GM21423 (cell line): ENCODE data around the gene ZNF664.

ENCODE experiments used
- ATAC-seq: cut with Tn5 transposase; IDR thresholded peaks from one replicate; pipeline ENCODE4 v1.9.1; 2021; ENCODE audit warnings: mild to moderate bottlenecking, moderate library complexity; ENCODE audit not compliant: unreplicated experiment

ZNF664 gene

DNA sequence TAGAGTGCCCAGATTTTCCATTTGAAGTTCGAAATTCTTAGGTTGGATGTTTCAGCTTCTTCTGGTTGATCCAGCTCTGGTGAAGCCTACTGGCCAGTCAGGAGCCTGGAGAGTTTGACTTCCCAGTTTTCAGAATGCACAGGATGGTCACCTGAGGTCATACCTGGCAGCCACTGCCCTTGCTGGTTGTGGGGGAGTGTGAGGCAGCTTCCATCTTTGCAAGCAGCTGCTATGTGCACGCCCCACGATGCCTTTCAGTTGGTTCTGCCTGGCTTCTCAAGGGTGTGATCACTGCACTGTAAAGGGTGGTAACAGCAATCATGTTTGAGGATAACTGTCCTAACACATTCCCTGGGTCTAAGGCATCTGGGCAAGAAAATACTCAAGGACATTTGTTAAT is 15.8 kb upstream of the ZNF664 start:
- ATAC-seq, result no peak

DNA sequence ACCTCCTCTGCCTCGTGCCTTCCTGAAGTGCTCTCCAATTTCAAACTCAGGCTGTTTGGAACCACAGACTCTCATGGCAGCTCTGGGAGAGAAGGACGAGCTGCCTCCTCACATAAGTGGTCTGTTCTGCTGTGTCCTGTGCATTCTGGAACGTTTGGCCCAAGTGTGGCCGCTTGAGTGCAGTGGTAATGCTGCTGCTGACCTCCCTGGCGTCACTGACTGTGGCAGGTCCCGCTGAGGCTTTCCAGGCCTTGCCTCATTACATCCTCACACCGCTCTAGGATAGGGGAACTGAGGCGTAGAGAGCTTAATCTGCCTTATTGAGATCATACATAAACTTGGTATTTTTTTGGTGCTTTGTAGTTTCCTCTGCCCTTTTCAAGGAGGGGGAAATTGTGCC is 14.6 kb upstream of the ZNF664 start:
- no peak for ATAC-seq

DNA sequence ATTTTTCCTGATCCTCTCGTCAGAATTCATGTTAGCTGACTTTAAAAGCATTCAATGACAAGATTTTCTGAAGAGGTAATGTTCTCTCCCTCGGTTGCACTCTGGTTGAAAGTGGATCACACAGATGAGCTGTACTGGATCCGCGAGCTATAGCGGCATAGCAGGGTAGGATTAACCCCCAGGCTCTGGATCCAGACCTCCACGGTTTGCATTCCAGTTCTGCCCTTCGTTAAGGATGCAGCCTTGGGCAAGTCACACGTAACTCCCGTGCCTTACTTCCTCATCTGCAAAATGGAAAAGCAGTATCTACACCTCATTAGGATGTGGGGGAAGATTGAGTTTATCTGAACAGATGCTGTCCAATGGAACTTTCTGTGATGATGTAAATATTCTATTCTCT is 14.1 kb upstream of the ZNF664 start:
- no peak for ATAC-seq

DNA sequence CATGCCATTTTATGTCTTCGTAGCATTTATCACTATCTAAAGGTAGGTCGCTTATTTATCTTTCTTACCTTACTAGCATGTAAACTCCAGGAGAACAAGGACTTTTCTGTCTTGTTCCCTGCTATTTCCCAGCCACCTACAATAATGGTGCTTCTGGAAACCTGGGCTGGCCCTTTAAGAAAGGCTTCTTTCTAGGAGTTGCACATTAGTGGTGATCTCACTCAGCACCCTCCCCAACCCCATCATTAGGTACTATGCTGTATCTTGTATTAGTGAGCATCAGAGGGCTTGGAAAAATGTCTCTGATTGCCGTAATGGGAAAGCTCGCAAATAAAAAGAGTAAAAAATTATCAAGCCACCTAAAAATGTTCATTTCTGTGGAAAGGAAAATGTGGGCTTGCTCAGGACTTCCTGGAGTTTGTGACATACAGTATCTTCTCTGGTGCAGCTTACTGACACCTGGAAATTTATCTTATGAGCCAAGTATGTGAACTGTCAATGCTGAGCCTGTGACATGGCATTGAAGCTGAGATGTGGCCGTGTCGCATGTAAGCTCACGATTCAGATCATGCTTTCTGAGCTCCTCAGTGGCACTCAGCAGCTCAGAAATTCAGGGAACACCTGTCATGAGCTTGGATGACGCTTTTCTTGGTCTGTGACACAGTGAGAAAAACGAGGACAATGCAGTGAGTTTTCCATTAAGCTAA is 12.8 kb upstream of the ZNF664 start:
- ATAC-seq, result no peak

DNA sequence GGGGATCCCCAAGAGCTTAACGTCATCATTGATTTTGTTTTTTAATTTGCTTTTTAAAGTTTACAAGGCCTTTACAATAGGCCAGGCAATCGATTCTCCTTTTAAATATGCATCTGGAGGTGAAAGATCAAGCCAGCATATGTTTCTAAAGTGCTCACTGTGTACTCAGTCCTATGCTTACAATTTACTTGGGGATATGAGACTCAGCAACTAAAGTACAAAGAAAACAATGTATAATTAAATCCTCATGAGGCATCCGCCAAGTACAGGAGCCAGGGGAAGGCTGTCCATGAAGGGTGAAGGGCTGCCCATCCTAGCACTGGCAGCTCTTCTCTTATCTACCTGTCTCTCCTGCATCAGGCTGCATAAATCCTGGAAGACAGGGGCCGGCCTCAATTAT is 12.2 kb upstream of the ZNF664 start:
- ATAC-seq, result no peak

DNA sequence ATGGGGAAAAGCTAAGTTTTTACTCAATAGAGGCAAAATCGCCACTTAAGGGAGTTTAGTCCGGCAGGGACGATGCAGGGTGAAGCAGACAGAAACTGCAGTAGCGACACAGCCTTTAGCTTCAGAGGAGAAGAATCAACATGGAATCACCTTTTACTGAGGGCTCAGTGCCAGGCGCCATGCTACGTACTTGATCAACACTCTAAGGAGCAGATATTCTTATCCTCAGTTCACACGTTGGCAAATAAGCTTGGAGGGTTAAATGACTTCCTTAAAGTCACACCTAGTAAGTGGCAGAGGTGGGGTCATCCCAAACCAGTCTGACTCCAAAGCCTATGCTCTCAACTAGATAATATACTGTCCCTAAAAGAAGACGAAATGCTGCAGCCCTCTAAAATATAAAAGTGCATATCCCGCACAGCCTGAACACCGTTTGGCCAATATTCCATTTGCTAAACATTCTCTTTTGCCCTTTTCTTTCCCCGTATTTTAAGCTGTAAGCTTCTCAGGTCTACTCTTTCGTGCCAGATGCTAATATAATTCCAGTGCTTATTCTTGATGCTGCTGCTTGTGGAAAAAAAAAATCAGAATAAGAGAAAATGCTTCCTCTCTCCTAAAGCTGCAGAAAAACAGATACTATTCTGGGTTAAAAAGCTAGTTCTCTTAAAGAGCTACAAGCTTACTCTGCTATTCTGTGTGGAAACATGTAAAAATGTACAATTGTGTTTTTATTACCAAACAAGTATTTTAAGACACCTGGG is 11.2 kb upstream of the ZNF664 start:
- ATAC-seq, result no peak

DNA sequence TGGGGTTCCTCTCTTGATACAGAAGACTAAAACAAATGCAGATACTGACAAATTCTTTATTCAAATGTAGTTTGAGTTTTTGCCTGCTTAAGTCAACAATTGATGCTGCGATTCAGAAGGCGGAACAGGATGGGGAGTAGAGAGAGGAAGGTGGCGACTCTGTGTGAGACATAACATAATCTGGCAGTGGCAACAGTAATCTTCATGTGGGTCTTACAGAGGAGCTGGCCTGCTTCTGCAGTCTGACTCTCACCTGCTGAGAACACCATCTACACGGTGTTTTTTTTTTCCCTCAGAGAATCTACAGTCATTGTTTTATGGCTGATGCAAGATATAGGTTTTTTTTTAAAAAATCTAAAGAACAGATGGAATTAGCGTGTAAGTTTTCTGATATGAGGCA is 10.5 kb upstream of the ZNF664 start:
- ATAC-seq, result no peak

DNA sequence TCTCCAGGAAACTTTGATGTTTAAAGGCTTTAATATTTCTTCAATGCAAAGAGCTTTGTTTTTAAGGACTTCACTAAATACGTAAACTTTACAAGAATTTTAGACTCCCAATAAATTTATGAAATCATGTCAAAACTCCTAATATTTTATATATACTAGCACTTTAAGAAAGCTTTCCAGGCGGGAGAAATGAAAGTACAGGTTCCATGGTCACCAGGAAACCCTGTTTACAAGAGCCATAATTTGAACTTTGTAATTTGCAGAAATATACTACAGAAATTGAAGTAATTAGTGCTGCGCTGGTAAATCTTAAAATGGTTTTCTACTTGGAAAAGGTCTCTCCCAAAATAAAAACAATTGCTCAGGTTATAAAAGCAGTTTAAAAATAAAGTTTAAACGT is 9.2 kb upstream of the ZNF664 start:
- no peak for ATAC-seq

DNA sequence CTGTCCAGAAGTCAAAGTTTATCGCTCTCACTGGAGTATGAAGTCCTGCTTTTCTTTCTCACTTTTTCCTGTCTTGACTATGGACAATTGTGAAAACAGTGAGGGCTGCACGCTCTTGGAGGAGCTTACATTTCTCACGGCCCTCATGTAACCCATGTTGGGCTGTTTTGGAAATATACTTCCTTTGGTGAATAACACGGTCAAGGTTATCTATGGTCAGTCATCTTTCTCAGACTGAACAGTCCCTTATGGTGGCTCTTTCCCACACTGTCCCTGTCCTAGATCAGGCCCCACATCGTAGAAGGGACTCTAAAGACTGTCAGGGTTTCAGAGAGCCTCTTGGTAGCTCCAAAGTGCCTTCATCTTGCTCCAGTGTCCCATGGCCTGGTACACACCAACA is 7.6 kb upstream of the ZNF664 start:
- no peak for ATAC-seq

DNA sequence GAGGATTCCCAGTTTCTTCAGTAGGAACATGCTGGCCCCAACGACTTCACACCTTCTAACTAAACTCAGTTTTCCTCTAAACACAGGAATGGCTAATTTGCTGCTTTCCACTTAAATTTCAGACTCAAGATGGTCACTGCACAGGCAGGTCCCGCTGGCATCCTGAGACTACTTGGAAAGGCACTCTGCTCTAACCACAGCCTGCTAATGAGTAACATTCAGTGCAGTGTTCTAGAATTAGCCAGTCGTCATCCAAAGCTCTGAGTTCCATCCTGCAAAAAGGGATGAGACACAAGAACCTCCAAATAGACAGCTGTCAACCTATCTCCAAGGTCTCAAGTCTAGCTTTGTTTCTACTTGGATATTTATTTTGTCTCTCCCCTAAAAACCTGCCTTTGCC is 6.4 kb upstream of the ZNF664 start:
- no peak for ATAC-seq

DNA sequence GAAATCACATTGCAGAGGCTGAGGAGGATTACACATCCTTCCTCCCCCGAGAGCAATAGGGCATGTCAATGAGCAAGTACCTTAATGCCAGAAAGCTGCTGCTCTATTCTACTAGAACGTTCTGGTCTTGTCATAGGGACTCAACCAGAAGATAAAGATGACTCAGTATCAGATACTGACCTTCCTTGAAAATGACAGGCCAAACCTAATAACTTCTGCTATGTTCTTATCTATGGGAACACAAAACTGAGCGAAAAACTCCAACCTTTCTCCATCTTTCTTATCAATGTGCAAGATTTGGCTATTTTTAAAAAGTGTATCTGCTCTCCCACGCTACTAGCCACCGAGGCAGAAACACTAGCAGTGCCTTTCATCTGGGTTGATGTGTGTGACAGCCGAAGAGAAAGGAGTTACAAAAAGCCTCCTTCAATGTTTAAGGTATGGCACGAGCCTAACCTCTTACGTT is 5.9 kb upstream of the ZNF664 start:
- ATAC-seq, result no peak

DNA sequence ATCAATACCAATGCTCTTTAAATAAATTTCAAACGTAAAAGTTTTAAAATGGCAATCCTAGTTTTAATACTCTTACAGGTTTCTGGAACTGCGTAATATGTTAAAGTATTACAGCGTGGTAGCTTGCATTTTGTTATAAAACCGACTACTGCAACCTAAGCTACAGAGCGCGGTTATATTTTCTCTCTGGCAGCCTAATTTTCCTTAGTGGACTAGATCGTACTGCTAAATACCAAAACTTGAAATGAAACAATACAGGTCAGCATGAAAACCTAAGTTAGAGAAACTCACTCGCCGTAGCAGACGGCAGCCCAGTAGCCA is 1.6 kb upstream of the ZNF664 start:
- no peak for ATAC-seq

DNA sequence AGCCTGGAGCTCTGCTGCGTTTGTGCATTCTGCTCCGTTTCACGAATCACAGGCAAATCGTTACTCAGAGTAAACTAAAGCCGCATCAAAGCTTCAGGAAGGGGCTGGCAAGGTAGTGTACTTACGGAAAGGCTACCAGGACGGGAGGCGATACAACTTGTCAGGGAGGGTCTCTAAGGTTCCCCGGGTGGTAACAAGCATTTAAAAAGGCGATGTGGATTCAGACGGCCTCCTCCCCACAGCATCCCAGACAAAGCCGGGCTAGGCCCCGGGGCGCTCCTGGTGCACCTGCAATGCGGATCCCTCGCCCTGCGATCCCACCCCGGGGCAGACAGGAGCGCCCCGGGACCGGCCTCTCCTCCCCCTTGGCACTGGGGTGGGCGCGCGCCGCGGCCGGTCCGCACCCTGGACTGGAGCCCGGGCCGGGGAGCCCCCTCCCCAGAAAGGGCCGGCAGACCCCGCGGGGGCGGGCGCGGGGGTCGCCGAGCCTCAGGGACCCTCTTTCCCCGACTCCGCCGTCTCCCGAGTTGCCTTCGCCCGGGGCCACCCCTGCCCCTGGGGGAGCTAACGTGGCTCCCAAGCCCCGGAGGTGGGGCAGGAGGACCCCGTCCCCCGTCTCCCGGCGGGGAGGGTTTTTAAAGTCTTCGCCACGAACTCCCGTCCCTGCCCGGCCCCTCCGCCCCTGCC is 1.1 kb upstream of the ZNF664 start:
- ATAC-seq, result peak; percentile 5

DNA sequence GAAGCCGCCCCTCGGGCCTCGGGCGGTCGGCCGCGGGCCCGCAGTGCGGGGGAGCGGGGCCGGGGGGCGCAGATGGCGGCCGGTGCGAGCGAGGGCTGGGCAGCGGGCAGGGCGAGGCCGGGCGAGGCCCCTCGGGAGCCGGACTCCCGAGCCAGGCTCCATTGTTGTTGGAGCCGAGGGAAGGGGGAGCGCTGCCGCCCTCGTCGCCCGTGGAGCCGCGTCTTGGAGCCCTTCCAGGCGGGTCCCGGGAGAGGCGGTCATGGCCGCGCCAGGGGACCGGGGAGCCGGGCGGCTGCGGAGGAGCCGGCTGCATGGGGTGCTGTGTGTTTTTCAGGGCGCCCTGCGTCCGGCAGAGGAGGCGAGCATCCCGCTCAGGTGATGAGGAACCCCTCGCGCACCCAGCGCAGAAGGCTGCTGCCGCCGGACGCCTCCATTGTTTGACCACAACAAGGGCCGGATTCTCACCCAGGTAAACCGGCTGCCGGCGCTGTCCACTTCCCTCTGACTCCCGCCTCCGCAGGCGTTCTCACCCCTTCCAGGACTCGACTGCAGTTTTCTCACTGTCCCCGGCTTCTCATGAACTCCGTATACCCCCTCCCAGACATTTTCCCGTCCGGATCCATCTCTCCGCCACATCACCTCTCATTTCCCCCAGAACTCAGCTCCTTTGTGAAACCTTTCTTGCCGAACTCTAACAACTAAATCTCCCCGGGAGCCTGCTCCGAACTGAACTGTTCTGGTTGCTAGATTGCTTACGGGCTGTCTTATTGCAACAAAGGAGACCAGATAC is 732 bp downstream of the ZNF664 start:
- peak; percentile 13 for ATAC-seq

DNA sequence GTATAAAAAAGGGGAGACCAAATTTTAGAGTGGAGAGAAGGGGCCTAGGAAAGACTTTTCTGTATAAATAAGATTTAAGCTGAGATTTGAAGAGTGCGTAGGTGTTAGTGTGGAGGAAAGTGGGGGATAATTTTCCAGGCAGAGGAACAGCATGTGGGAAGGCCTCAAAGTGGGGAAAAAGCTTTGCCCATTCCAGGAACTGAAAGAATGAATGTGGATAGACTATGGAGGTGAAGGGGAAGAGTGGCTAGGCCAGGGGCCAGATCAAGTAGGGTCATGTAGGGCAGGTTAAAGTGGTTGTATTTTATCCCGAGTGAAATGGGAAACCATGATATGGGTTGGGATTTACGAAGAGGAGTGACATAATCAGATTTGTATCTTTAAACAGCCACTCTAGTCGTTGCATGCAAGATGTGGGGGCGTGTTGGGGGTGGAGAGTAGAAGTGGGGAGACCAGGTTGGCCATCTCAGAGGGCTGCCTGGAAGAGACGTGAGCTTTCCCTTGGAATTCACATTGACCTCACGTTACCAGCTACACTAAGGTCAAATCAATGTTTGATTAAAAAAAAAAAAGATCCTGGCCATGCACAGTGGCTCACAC is 3.3 kb downstream of the ZNF664 start:
- ATAC-seq, result no peak

DNA sequence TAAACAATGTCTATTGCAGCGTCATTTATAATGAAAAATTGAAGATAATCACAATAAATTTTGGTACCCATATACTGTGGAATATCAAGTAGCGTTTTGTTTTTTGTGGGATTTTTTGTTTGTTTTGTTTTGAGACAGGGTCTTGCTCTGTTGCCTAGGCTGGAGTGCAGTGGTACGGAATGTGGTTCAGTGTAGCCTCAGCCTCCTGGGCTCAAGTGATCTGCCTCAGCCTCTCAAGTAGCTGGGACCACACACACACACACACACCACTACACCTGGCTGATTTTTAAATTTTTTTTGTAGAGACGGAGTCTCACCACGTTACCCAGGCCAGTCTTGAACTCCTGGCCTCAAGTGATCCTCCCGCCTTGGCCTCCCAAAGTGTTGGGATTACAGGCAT is 6.6 kb downstream of the ZNF664 start:
- no peak for ATAC-seq

DNA sequence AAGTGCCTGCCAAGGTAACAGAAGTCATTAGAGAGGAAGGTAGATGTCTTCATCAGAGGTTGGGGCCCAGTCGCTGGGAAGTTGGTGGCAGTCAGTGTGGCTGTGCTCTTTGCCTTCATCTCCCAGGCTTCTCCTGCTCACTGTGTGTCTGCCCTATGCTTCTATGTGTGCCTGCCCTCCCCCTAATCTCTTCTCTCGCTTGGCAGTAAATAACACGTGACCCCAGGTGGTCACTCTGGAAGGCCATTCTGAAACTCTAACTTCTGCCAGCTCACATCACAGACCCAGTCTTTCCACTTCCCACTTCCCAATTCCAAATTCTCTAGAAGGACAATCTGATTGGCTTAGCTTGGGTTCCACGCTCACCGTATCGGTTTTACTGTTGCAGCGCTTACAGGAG is 9.3 kb downstream of the ZNF664 start:
- no peak for ATAC-seq

DNA sequence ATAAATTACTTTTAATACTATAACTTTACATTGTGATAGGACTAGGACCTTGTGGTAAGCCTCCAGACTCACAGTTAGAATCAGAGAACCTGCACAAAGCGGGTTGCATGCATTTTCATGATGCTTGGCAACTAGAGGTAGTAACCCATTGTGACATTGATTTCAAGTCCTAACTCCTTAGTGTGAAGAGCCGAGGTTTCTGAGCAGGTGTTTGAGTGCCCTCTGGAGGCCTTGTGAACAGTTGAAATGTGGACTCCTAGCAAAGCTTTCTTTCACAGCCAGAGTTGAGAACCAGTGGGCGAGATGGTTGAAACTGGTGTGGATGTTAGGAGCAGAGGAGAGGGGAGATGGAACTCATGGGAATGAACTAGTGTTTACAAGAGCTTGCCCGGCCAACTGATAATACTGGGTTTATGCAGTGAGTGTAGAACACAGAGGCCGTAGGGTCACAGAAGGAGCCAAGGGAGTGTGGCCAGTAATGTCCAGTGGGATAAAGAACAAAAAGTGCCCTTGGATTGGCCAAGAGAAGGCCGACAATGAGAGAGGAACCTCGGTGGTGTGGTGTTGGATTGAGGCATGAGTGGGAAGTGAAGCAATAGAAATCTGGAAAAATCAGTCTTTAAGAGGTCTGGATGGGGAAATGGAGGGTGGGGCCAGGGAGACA is 10.9 kb downstream of the ZNF664 start:
- ATAC-seq, result no peak

DNA sequence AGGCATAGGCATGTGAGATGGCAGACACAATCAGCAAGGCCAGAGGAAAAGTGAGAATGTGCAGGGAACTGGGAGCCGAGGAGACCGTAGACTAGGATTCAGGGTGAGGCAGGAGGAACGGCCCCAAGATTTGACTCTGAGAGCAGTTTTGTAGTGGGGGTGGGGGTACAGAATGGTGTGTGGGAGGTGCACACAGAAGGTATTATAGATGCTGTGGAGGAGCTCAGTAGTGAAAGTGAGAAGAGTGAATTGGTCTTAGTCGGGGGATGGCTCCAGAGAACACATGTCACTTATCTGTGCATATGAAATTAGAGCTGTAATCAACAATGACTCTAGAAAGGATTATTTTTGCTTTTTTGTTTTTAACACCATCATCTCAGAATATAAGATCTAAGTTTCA is 11.9 kb downstream of the ZNF664 start:
- no peak for ATAC-seq

DNA sequence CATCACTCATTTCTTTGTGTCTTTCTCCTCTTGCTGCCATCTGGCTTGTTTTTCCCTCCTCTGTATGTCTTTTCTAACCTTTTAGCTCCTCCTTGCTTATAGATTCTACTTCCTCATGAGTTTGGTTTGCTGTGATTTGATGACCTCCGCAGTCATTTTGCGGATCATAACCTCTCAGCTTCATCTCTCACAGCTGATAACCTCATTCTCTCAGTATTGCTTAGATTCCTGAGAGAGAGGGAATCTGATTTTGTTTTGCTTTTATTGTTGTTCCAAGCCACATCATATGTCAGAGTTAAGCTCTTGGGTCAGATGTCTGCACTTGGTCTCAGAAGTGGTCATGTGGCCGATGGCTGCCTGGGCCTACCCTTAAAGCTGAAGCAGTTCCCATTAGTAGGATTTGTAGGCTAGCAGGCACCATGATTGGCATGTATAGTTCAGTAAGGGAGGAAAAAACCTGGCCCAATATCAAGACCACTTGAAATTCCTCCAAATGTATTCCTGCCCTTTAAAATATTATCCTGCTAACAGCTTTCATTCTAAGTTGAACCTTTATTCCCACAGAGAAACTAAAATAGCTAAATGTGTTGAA is 13.5 kb downstream of the ZNF664 start:
- no peak for ATAC-seq
